Measurements from ENCODE around the gene CMTM3. TPM values are rescaled to one million over a fixed set of nuclear protein-coding genes. Genes with fewer than 3 reads are reported as not detected.

Gene CMTM3
- total RNA-seq, 4 donors from 2014 or later = 4.9 to 15.7 (median 11.3) TPM

DNA sequence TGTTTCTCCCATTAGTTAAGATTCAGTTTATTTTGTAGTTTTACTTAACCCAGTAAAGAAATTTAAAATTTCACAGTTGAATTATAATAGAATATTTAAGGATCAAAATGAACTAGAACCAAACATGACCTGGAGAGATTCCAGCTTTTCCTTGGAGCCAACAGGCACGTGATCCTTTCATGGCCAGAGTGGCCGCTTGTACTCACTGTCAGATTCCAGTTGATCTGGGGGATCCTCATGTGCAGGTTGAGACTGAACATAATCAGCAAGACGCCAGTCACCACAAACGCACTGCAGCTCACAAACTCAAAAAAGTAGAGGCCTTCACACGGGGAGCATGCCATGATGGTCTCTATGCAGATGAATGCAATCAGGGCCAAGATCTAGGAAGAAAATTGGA is 31.7 kb downstream of the CMTM3 start:
- TF ChIP-seq POLR2A (IDR thresholded peaks at IDR 0.05) = no peak
- TF ChIP-seq, protein P1, sequence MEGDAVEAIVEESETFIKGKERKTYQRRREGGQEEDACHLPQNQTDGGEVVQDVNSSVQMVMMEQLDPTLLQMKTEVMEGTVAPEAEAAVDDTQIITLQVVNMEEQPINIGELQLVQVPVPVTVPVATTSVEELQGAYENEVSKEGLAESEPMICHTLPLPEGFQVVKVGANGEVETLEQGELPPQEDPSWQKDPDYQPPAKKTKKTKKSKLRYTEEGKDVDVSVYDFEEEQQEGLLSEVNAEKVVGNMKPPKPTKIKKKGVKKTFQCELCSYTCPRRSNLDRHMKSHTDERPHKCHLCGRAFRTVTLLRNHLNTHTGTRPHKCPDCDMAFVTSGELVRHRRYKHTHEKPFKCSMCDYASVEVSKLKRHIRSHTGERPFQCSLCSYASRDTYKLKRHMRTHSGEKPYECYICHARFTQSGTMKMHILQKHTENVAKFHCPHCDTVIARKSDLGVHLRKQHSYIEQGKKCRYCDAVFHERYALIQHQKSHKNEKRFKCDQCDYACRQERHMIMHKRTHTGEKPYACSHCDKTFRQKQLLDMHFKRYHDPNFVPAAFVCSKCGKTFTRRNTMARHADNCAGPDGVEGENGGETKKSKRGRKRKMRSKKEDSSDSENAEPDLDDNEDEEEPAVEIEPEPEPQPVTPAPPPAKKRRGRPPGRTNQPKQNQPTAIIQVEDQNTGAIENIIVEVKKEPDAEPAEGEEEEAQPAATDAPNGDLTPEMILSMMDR (IDR thresholded peaks at IDR 0.05) = no peak
- no peak overlapping the region for H3K27ac ChIP-seq
- H3K27me3 ChIP-seq = no peaks in the 10 kb centered on the region
- DNase-seq = peak in 1 of 3 donors; percentile 4
- no peaks in the 10 kb centered on the region for H3K4me1 ChIP-seq
- no peaks in the 10 kb centered on the region for H3K36me3 ChIP-seq
- no peaks in the 10 kb centered on the region for H3K9me3 ChIP-seq
- no peak overlapping the region for H3K4me3 ChIP-seq

- TF ChIP-seq, protein P1 (IDR thresholded peaks at IDR 0.05) = no peak
- TF ChIP-seq POLR2A (IDR thresholded peaks at IDR 0.05) = no peak
- Histone ChIP-seq H3K36me3 (no peaks in the 10 kb centered on the region), H3K4me1 (no peaks in the 10 kb centered on the region), H3K9me3 (no peaks in the 10 kb centered on the region), H3K27me3 (no peaks in the 10 kb centered on the region), H3K27ac (no peak overlapping the region), H3K4me3 (no peak overlapping the region)
- peak in 1 of 3 donors; percentile 7 for DNase-seq
Measured at GRCh38 chr16:66637806-66638205, 33.3 kb downstream of the CMTM3 start.

GRCh38 chr16:66639091-66639885 is 34.8 kb downstream of the CMTM3 start:
- Histone ChIP-seq H3K9me3 (no peaks in the 10 kb centered on the region), H3K36me3 (no peaks in the 10 kb centered on the region), H3K27me3 (no peaks in the 10 kb centered on the region), H3K4me1 (no peaks in the 10 kb centered on the region), H3K27ac (no peak overlapping the region), H3K4me3 (no peak overlapping the region)
- no peak for DNase-seq
- TF ChIP-seq, protein P1 (IDR thresholded peaks at IDR 0.05) = no peak
- TF ChIP-seq POLR2A (IDR thresholded peaks at IDR 0.05) = no peak

GRCh38 chr16:66640724-66641314 is 36.3 kb downstream of the CMTM3 start:
- Histone ChIP-seq H3K4me1 (no peaks in the 10 kb centered on the region), H3K9me3 (no peaks in the 10 kb centered on the region)
- DNase-seq = no peak

DNA sequence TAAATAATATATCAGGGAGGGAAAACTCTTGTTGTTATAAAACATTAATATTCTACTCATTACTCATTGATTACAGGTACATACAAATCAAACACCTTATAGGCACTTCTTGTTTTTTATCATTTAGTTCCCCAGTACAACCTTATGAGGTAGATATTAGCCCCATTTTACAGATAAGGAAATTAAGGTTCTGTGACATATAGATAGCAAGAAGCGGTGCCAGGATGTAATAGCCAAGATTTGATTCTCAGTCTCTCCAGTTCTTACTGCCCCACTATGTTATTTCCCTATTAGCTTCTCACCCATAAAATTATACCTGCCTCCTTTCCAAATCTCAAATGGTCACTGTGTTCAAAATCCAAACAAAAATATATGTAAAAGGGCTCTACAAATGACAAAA is 36.9 kb downstream of the CMTM3 start:
- no peaks in the 10 kb centered on the region for H3K27me3 ChIP-seq
- no peak for DNase-seq
- H3K36me3 ChIP-seq = no peaks in the 10 kb centered on the region
- H3K9me3 ChIP-seq = no peaks in the 10 kb centered on the region
- H3K27ac ChIP-seq = no peak overlapping the region
- H3K4me1 ChIP-seq = no peaks in the 10 kb centered on the region
- no peak overlapping the region for H3K4me3 ChIP-seq
- TF ChIP-seq, protein P1 (IDR thresholded peaks at IDR 0.05) = no peak
- TF ChIP-seq POLR2A (IDR thresholded peaks at IDR 0.05) = no peak

More at GRCh38 chr16:66640724-66641314, 36.3 kb downstream of the CMTM3 start:
- Histone ChIP-seq H3K27ac (no peak overlapping the region), H3K4me3 (no peak overlapping the region), H3K27me3 (no peaks in the 10 kb centered on the region), H3K36me3 (no peaks in the 10 kb centered on the region)
- no peak for TF ChIP-seq POLR2A (IDR thresholded peaks at IDR 0.05)
- TF ChIP-seq, protein P1 (IDR thresholded peaks at IDR 0.05) = no peak
